Liver (tissue), 9 donors: ENCODE results near the gene CACNA1A. TPM values are rescaled to one million over a fixed set of nuclear protein-coding genes. Genes with fewer than 3 reads are reported as not detected.

Experiments used
- DNase-seq: peaks from one replicate; pipeline ENCODE4 v3.0.0-alpha.2; 2017; ENCODE audit warnings: low spot score
- H3K27ac ChIP-seq, 2 donors: one replicate each; pipeline ENCODE4 v1.7.0; 2013; ENCODE audit warnings: inconsistent platforms in 2 of 2, low read length in 2 of 2, control low read depth in 1 of 2, low read depth in 1 of 2, mild to moderate bottlenecking in 1 of 2
- H3K27me3 ChIP-seq, 4 donors: one replicate each; pipeline versions ENCODE4 v1.6.1 to v1.7.0; 2013; ENCODE audit warnings: low read length in 3 of 4, inconsistent platforms in 1 of 4, mild to moderate bottlenecking in 1 of 4, moderate library complexity in 1 of 4; ENCODE audit not compliant: control insufficient read depth in 4 of 4, insufficient read depth in 4 of 4
- H3K36me3 ChIP-seq, 4 donors: one replicate each; pipeline versions ENCODE4 v1.6.1 to v1.7.0; 2013; ENCODE audit warnings: low read length in 3 of 4, mild to moderate bottlenecking in 3 of 4, low read depth in 1 of 4, moderate library complexity in 1 of 4; ENCODE audit not compliant: control insufficient read depth in 4 of 4, insufficient read depth in 3 of 4
- H3K4me1 ChIP-seq, 4 donors: one replicate each; pipeline versions ENCODE4 v1.6.1 to v1.7.0; 2013; ENCODE audit warnings: low read length in 3 of 4, mild to moderate bottlenecking in 3 of 4, moderate library complexity in 1 of 4; ENCODE audit not compliant: control insufficient read depth in 4 of 4, insufficient read depth in 4 of 4
- H3K4me3 ChIP-seq, 3 donors: one replicate each; pipeline versions ENCODE4 v1.6.1 to v1.7.0; 2013; ENCODE audit warnings: low read length in 3 of 3, control low read depth in 1 of 3, low read depth in 1 of 3, mild to moderate bottlenecking in 1 of 3
- H3K9ac ChIP-seq, 2 donors: one replicate each; pipeline ENCODE4 v1.7.0; 2013; ENCODE audit warnings: low read length in 2 of 2, mild to moderate bottlenecking in 2 of 2, moderate library complexity in 2 of 2, control low read depth in 1 of 2, low read depth in 1 of 2
- H3K9me3 ChIP-seq, 4 donors: one replicate each; pipeline versions ENCODE4 v1.6.1 to v1.7.0; 2013; ENCODE audit warnings: low read length in 3 of 4; ENCODE audit not compliant: control insufficient read depth in 4 of 4
- EGR1 ChIP-seq, 2 donors: IDR thresholded peaks; 2 replicates each; pipeline ENCODE4 v1.6.1; 2016 to 2018; ENCODE audit warnings: antibody characterized with exemption in 2 of 2, low read depth in 2 of 2
- FOXA1 ChIP-seq: IDR thresholded peaks from 2 replicates; pipeline ENCODE4 v1.6.1; 2016; ENCODE audit warnings: antibody characterized with exemption
- FOXA2 ChIP-seq: IDR thresholded peaks from 2 replicates; pipeline ENCODE4 v1.6.1; 2016; ENCODE audit warnings: antibody characterized with exemption
- GABPA ChIP-seq, 2 donors: IDR thresholded peaks in 1 of 2; conservative IDR thresholded peaks in 1 of 2; 2 replicates each; pipeline ENCODE4 v1.6.1; 2016; ENCODE audit warnings: antibody characterized with exemption in 2 of 2, mild to moderate bottlenecking in 1 of 2, moderate library complexity in 1 of 2
- HNF4A ChIP-seq, 2 donors: conservative IDR thresholded peaks; 2 replicates each; pipeline ENCODE4 v1.6.1; 2016; ENCODE audit warnings: antibody characterized with exemption in 2 of 2, mild to moderate bottlenecking in 2 of 2
- HNF4G ChIP-seq: IDR thresholded peaks from 2 replicates; pipeline ENCODE4 v1.6.1; 2016; ENCODE audit warnings: antibody characterized with exemption
- JUND ChIP-seq, 2 donors: IDR thresholded peaks; 2 replicates each; pipeline ENCODE4 v1.6.1; 2016; ENCODE audit warnings: antibody characterized with exemption in 2 of 2
- NR2F2 ChIP-seq: IDR thresholded peaks from 2 replicates; pipeline ENCODE4 v1.6.1; 2016; ENCODE audit warnings: antibody characterized with exemption
- RAD21 ChIP-seq, 2 donors: IDR thresholded peaks; 2 replicates each; pipeline ENCODE4 v1.6.1; 2016; ENCODE audit warnings: antibody characterized with exemption in 2 of 2, mild to moderate bottlenecking in 2 of 2
- RXRA ChIP-seq, 2 donors: IDR thresholded peaks; 2 replicates each; pipeline ENCODE4 v1.6.1; 2017 to 2018; ENCODE audit warnings: antibody characterized with exemption in 2 of 2, mild to moderate bottlenecking in 1 of 2
- SP1 ChIP-seq: IDR thresholded peaks from 2 replicates; pipeline ENCODE4 v1.6.1; 2018; ENCODE audit warnings: antibody characterized with exemption, mild to moderate bottlenecking
- TAF1 ChIP-seq: conservative IDR thresholded peaks from 2 replicates; pipeline ENCODE4 v1.6.1; 2016; ENCODE audit warnings: antibody characterized with exemption, mild to moderate bottlenecking
- WGBS: extraction: QIAGEN DNeasy Blood & Tissue Kit; methylation state at CpG from one replicate; pipeline ENCODE4 v1.1.7; 2013; 5-methylcytosine and 5-hydroxymethylcytosine counted together
- polyA plus RNA-seq, 2 donors: library from polyadenylated mRNA; stranded (reverse) in 1 of 2; unstranded in 1 of 2; fragments of 200-250 nt in 1 of 2; fragments of >200 nt in 1 of 2; fragmentation: Nextera tagmentation in 1 of 2; extraction: Ambion mirVana in 1 of 2; gene quantifications; one replicate each; pipeline versions ENCODE4 v1.2.1 to v1.2.3, GENCODE V29; 2013 to 2015
- total RNA-seq, 2 donors: library from RNA; depleted of rRNA; stranded (reverse); fragments of >200 nt; gene quantifications; one replicate each; pipeline ENCODE4 v1.2.3, GENCODE V29; 2014
- TF ChIP-seq, protein P1 (sequence below): fragments of 150-350 bp; IDR thresholded peaks from 2 replicates; pipeline ENCODE4 v1.5.1; 2017; ENCODE audit warnings: improper control_type of control experiment, low read depth, low read length; ENCODE audit not compliant: missing input control
- TF ChIP-seq, protein P2 (sequence below): IDR thresholded peaks from 2 replicates; pipeline ENCODE4 v1.6.1; 2016; ENCODE audit warnings: antibody characterized with exemption
- TF ChIP-seq, protein P3 (sequence below): IDR thresholded peaks from 2 replicates; pipeline ENCODE4 v1.6.1; 2016; ENCODE audit warnings: antibody characterized with exemption
- TF ChIP-seq, protein P4 (sequence below): IDR thresholded peaks from 2 replicates; pipeline ENCODE4 v1.6.1; 2016; ENCODE audit warnings: antibody characterized with exemption, mild to moderate bottlenecking
- donor health status: healthy.
- donor health status: healthy.
- donor health status: healthy.
- donor health status: healthy.
- donor health status: healthy.

Gene CACNA1A
- total and polyA plus RNA-seq, 4 donors: 0.09 to 0.17 (median 0.17) TPM; not detected in 1

DNA sequence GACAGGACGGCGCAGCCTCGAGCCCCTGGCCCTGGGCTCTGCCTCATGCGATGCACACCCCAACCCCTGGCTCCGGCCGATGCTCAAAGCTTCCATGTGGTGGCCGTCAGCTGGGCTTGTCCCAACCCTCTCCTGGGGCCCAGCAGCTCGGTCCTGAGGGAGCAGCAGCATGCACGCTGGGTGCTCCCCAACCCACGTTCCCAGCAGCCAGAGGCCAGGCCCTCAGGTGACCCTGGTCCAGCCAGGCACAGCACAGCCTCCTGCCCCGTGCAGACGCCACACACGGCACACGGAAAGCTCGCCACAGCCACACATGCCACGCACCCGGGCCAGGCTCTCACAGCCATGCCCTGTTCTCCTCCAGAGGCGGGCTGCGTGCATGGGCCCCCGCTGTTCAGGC, 295.3 kb downstream of the CACNA1A start:
- no peak overlapping the region for H3K9ac ChIP-seq
- H3K36me3 ChIP-seq: no peaks in the 10 kb centered on the region
- DNase-seq: no peak
- no peaks in the 10 kb centered on the region for H3K4me1 ChIP-seq
- 90% methylated on average over 20 of the region's 20 CpGs for WGBS
- no peak overlapping the region for H3K4me3 ChIP-seq
- no peak overlapping the region for H3K27ac ChIP-seq
- no peaks in the 10 kb centered on the region for H3K27me3 ChIP-seq
- no peak for TF ChIP-seq TAF1
- TF ChIP-seq, protein P1, sequence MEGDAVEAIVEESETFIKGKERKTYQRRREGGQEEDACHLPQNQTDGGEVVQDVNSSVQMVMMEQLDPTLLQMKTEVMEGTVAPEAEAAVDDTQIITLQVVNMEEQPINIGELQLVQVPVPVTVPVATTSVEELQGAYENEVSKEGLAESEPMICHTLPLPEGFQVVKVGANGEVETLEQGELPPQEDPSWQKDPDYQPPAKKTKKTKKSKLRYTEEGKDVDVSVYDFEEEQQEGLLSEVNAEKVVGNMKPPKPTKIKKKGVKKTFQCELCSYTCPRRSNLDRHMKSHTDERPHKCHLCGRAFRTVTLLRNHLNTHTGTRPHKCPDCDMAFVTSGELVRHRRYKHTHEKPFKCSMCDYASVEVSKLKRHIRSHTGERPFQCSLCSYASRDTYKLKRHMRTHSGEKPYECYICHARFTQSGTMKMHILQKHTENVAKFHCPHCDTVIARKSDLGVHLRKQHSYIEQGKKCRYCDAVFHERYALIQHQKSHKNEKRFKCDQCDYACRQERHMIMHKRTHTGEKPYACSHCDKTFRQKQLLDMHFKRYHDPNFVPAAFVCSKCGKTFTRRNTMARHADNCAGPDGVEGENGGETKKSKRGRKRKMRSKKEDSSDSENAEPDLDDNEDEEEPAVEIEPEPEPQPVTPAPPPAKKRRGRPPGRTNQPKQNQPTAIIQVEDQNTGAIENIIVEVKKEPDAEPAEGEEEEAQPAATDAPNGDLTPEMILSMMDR: no peak
- TF ChIP-seq, protein P2, sequence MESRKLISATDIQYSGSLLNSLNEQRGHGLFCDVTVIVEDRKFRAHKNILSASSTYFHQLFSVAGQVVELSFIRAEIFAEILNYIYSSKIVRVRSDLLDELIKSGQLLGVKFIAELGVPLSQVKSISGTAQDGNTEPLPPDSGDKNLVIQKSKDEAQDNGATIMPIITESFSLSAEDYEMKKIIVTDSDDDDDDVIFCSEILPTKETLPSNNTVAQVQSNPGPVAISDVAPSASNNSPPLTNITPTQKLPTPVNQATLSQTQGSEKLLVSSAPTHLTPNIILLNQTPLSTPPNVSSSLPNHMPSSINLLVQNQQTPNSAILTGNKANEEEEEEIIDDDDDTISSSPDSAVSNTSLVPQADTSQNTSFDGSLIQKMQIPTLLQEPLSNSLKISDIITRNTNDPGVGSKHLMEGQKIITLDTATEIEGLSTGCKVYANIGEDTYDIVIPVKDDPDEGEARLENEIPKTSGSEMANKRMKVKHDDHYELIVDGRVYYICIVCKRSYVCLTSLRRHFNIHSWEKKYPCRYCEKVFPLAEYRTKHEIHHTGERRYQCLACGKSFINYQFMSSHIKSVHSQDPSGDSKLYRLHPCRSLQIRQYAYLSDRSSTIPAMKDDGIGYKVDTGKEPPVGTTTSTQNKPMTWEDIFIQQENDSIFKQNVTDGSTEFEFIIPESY: no peak
- TF ChIP-seq RXRA (IDR thresholded peaks at IDR 0.05): no peak
- no peak for TF ChIP-seq NR2F2
- no peak for TF ChIP-seq HNF4G
- no peak for TF ChIP-seq SP1
- TF ChIP-seq GABPA (IDR thresholded peaks at IDR 0.05 in 1 of 2, conservative IDR thresholded peaks at IDR 0.05 in 1 of 2): no peak
- TF ChIP-seq, protein P3, sequence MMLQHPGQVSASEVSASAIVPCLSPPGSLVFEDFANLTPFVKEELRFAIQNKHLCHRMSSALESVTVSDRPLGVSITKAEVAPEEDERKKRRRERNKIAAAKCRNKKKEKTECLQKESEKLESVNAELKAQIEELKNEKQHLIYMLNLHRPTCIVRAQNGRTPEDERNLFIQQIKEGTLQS: no peak
- no peak for TF ChIP-seq FOXA2
- TF ChIP-seq EGR1 (IDR thresholded peaks at IDR 0.05; ENCODE audit: low read depth in 2 of 2): no peak
- no peak for TF ChIP-seq RAD21 (IDR thresholded peaks at IDR 0.05)
- no peaks in the 10 kb centered on the region for H3K9me3 ChIP-seq

DNA sequence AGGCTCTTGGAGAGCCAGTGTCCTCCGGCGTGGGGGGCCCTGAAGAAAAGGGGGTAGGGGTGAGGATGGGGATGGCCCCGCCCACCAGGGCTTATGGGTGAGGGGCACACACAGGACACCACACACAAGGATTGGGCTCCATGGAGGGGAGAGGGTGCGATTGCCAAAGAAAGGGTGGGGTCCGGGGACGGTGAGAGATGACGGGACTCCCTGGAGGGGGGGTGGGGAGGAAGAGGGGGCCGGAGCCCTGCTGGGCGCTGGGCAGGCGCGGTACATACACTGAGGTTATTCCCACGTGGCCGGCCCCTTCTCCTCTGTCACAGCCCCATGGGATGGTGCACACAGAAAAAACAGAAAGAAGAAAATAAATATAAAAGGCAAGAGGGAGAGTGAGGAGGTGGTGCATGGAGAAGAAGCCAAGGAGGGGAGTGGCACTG, 295.9 kb downstream of the CACNA1A start:
- no peak overlapping the region for H3K27ac ChIP-seq
- 86% methylated on average over 13 of the region's 13 CpGs for WGBS

More for the DNA sequence above, 295.9 kb downstream of the CACNA1A start:
- no peaks in the 10 kb centered on the region for H3K9me3 ChIP-seq
- no peaks in the 10 kb centered on the region for H3K27me3 ChIP-seq
- no peaks in the 10 kb centered on the region for H3K4me1 ChIP-seq
- H3K9ac ChIP-seq: no peak overlapping the region
- no peaks in the 10 kb centered on the region for H3K36me3 ChIP-seq
- TF ChIP-seq RAD21 (IDR thresholded peaks at IDR 0.05) (no peak), HNF4G (no peak), FOXA1 (no peak), JUND (IDR thresholded peaks at IDR 0.05) (no peak), TAF1 (no peak), HNF4A (conservative IDR thresholded peaks at IDR 0.05) (no peak), SP1 (no peak), FOXA2 (no peak), NR2F2 (no peak), GABPA (IDR thresholded peaks at IDR 0.05 in 1 of 2, conservative IDR thresholded peaks at IDR 0.05 in 1 of 2) (no peak), RXRA (IDR thresholded peaks at IDR 0.05) (no peak)
- TF ChIP-seq, protein P2: no peak
- TF ChIP-seq, protein P1: no peak
- TF ChIP-seq, protein P3: no peak
- TF ChIP-seq, protein P4, sequence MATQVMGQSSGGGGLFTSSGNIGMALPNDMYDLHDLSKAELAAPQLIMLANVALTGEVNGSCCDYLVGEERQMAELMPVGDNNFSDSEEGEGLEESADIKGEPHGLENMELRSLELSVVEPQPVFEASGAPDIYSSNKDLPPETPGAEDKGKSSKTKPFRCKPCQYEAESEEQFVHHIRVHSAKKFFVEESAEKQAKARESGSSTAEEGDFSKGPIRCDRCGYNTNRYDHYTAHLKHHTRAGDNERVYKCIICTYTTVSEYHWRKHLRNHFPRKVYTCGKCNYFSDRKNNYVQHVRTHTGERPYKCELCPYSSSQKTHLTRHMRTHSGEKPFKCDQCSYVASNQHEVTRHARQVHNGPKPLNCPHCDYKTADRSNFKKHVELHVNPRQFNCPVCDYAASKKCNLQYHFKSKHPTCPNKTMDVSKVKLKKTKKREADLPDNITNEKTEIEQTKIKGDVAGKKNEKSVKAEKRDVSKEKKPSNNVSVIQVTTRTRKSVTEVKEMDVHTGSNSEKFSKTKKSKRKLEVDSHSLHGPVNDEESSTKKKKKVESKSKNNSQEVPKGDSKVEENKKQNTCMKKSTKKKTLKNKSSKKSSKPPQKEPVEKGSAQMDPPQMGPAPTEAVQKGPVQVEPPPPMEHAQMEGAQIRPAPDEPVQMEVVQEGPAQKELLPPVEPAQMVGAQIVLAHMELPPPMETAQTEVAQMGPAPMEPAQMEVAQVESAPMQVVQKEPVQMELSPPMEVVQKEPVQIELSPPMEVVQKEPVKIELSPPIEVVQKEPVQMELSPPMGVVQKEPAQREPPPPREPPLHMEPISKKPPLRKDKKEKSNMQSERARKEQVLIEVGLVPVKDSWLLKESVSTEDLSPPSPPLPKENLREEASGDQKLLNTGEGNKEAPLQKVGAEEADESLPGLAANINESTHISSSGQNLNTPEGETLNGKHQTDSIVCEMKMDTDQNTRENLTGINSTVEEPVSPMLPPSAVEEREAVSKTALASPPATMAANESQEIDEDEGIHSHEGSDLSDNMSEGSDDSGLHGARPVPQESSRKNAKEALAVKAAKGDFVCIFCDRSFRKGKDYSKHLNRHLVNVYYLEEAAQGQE: no peak
- no peak overlapping the region for H3K4me3 ChIP-seq
- DNase-seq: no peak
